Transverse colon (tissue), 3 donors: ENCODE results near the gene OLFM1.

ENCODE experiments used
- POLR2A ChIP-seq: fragments of 450-650 bp; IDR thresholded peaks from one replicate; pipeline ENCODE4 v1.6.1; 2016; ENCODE audit warnings: antibody characterized with exemption, mild to moderate bottlenecking, moderate library complexity
- TF ChIP-seq, protein P1 (sequence below), 5 experiments: fragments of 200-600 bp in 3 of 5; fragments of 450-650 bp in 2 of 5; sonication (generic) in 3 of 5; IDR thresholded peaks; 1 replicate in 2 of 5; 2 replicates in 3 of 5; pipeline ENCODE4 v1.5.1; 2016 to 2017; ENCODE audit warnings: antibody characterized with exemption in 5 of 5, inconsistent platforms in 3 of 5, mild to moderate bottlenecking in 2 of 5, moderate library complexity in 1 of 5

DNA sequence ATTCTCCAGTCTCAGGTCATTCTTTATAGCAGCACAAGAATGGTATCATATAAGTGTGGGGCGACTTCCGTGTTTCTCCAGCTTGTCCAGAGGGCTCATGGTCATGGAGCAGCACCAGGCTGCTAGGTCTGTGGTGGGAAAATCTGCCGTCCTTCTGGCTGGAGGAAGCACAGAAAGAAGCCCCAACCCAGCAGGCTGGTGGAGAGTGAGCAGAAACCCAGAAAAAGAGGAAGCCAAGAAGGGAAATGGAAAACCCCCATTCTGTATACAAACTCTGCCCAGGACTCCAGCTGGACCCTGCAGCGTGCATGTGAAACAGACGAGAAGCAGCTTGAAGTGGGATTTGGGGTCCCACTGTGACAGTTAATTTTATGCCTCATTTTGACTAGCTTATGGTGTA is 34.3 kb upstream of the OLFM1 start:
- no peak for TF ChIP-seq POLR2A
- TF ChIP-seq, protein P1, sequence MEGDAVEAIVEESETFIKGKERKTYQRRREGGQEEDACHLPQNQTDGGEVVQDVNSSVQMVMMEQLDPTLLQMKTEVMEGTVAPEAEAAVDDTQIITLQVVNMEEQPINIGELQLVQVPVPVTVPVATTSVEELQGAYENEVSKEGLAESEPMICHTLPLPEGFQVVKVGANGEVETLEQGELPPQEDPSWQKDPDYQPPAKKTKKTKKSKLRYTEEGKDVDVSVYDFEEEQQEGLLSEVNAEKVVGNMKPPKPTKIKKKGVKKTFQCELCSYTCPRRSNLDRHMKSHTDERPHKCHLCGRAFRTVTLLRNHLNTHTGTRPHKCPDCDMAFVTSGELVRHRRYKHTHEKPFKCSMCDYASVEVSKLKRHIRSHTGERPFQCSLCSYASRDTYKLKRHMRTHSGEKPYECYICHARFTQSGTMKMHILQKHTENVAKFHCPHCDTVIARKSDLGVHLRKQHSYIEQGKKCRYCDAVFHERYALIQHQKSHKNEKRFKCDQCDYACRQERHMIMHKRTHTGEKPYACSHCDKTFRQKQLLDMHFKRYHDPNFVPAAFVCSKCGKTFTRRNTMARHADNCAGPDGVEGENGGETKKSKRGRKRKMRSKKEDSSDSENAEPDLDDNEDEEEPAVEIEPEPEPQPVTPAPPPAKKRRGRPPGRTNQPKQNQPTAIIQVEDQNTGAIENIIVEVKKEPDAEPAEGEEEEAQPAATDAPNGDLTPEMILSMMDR (IDR thresholded peaks at IDR 0.05), result no peak
